HL-60 (cell line): Measurements from ENCODE around the gene MMAB.

ENCODE experiments used
- DNase-seq, 2 experiments: peaks; one replicate each; pipeline ENCODE4 v3.0.0-alpha.2; 2010 to 2020; ENCODE audit warnings: low read depth in 1 of 2, low spot score in 1 of 2
- H3K27ac ChIP-seq: fragments of 250-450 bp; sonication (Bioruptor Pico); replicated peaks from 2 replicates; pipeline ENCODE4 v1.5.1; 2020; ENCODE audit warnings: mild to moderate bottlenecking, moderate library complexity
- H3K27me3 ChIP-seq: fragments of 250-450 bp; sonication (Bioruptor Pico); 2 replicates; pipeline ENCODE4 v1.5.1; 2021; ENCODE audit warnings: mild to moderate bottlenecking, moderate library complexity; ENCODE audit not compliant: insufficient read depth, poor library complexity, severe bottlenecking
- H3K4me3 ChIP-seq: replicated peaks from 2 replicates; pipeline ENCODE4 v1.5.1; 2011; ENCODE audit warnings: mild to moderate bottlenecking, control low read depth, low read length; ENCODE audit not compliant: insufficient read depth
- CTCF ChIP-seq: IDR thresholded peaks from one replicate; pipeline ENCODE4 v1.5.1; 2011; ENCODE audit warnings: low read length, control low read depth, inconsistent platforms; ENCODE audit not compliant: insufficient read depth
- GABPA ChIP-seq: IDR thresholded peaks from 2 replicates; pipeline ENCODE4 v1.6.1; 2012; ENCODE audit warnings: low read depth
- POLR2AphosphoS5 ChIP-seq: IDR thresholded peaks from 2 replicates; pipeline ENCODE4 v1.6.1; 2012; ENCODE audit warnings: low read depth
- REST ChIP-seq: IDR thresholded peaks from 2 replicates; pipeline ENCODE4 v1.6.1; 2012; ENCODE audit warnings: low read depth; ENCODE audit not compliant: insufficient replicate concordance
- SPI1 ChIP-seq: IDR thresholded peaks from 2 replicates; pipeline ENCODE4 v1.6.1; 2012; ENCODE audit warnings: low read depth, mild to moderate bottlenecking, borderline replicate concordance

Gene MMAB

GRCh38 chr12:109531411-109531810, 41.9 kb downstream of the MMAB start:
- Histone ChIP-seq H3K4me3 (no peak overlapping the region), H3K27me3 (no peaks in the 10 kb centered on the region), H3K27ac (no peak overlapping the region)
- no peak for DNase-seq
- TF ChIP-seq GABPA (no peak), SPI1 (no peak), CTCF (no peak), POLR2AphosphoS5 (no peak), REST (no peak)

- H3K4me3 ChIP-seq, result no peak overlapping the region
- H3K27me3 ChIP-seq, result no peaks in the 10 kb centered on the region
- no peak for DNase-seq
- no peak overlapping the region for H3K27ac ChIP-seq
- TF ChIP-seq CTCF, result no peak
- no peak for TF ChIP-seq GABPA
- TF ChIP-seq SPI1, result no peak
- TF ChIP-seq REST, result no peak
- TF ChIP-seq POLR2AphosphoS5, result no peak
These were observed 43.3 kb downstream of the MMAB start for GRCh38 chr12:109529691-109530640.

- DNase-seq, result no peak
- no peak overlapping the region for H3K4me3 ChIP-seq
- no peaks in the 10 kb centered on the region for H3K27me3 ChIP-seq
- H3K27ac ChIP-seq, result no peak overlapping the region
- TF ChIP-seq POLR2AphosphoS5 (no peak), GABPA (no peak), CTCF (no peak), SPI1 (no peak), REST (no peak)
These were observed 45.7 kb downstream of the MMAB start for GRCh38 chr12:109527489-109528123.
